ENCODE results near the gene DPP3.
A peak's percentile ranks its signal among the peaks of the same experiment; 100 is the strongest.

DPP3 gene

GRCh38 chr11:66548041-66548440, 67.8 kb downstream of the DPP3 start:
- H3K4me3 ChIP-seq, result no peak overlapping the region
- no peak for TF ChIP-seq Cebpa-rat (IDR thresholded peaks at IDR 0.05)
- peaks cover 0 to 7% (median 0%) of the 10 kb centered on the region in 11 experiments; a peak in 2 of 22 replicates for H4K20me1 ChIP-seq
- peaks cover 23 to 43% (median 34%) of the 10 kb centered on the region in 10 experiments for H3K4me1 ChIP-seq
- no peaks in the 10 kb centered on the region for H3K27me3 ChIP-seq
- no peak overlapping the region for H3K9ac ChIP-seq
- no peak overlapping the region for H3K27ac ChIP-seq
- no peaks in the 10 kb centered on the region for H3K9me3 ChIP-seq (replicated peaks in 1 of 11)
- H3K4me2 ChIP-seq, result 0 out of 22 replicates have a peak overlapping the region, but pooled peaks of 2 of the 11 experiments have one; percentile 93 to 97
- H3K36me3 ChIP-seq, result peaks cover 0 to 3% (median under 1%) of the 10 kb centered on the region in 11 experiments; a peak in 4 of 22 replicates

- no peak for TF ChIP-seq Cebpa-rat (IDR thresholded peaks at IDR 0.05)
- H3K9me3 ChIP-seq (replicated peaks in 1 of 11), result no peaks in the 10 kb centered on the region
- peaks cover 13 to 34% (median 25%) of the 10 kb centered on the region in 10 experiments for H3K4me1 ChIP-seq
- 0 out of 22 replicates have a peak overlapping the region, but pooled peaks of 1 of the 11 experiments have one; percentile 4 for H3K9ac ChIP-seq
- H4K20me1 ChIP-seq, result no peaks in the 10 kb centered on the region
- H3K36me3 ChIP-seq, result no peaks in the 10 kb centered on the region
- no peak overlapping the region for H3K27ac ChIP-seq
- H3K27me3 ChIP-seq, result no peaks in the 10 kb centered on the region
- no peak overlapping the region for H3K4me2 ChIP-seq
- no peak overlapping the region for H3K4me3 ChIP-seq
These were observed 68.8 kb downstream of the DPP3 start for GRCh38 chr11:66548774-66549630.

GRCh38 chr11:66549696-66550095, 69.5 kb downstream of the DPP3 start:
- Histone ChIP-seq H3K4me1 (peaks cover 7 to 27% (median 18%) of the 10 kb centered on the region in 10 experiments), H3K36me3 (no peaks in the 10 kb centered on the region), H3K27ac (no peak overlapping the region), H3K4me2 (no peak overlapping the region), H3K9ac (no peak overlapping the region), H3K4me3 (no peak overlapping the region), H4K20me1 (no peaks in the 10 kb centered on the region), H3K9me3 (replicated peaks in 1 of 11) (no peaks in the 10 kb centered on the region), H3K27me3 (no peaks in the 10 kb centered on the region)
- no peak for TF ChIP-seq Cebpa-rat (IDR thresholded peaks at IDR 0.05)

GRCh38 chr11:66550887-66551286, 70.7 kb downstream of the DPP3 start:
- H3K4me3 ChIP-seq, result no peak overlapping the region
- no peak for TF ChIP-seq Cebpa-rat (IDR thresholded peaks at IDR 0.05)
- H3K9ac ChIP-seq, result no peak overlapping the region
- H3K27me3 ChIP-seq, result no peaks in the 10 kb centered on the region
- no peaks in the 10 kb centered on the region for H3K36me3 ChIP-seq
- no peaks in the 10 kb centered on the region for H4K20me1 ChIP-seq
- H3K4me1 ChIP-seq, result peaks cover 0 to 21% (median 11%) of the 10 kb centered on the region in 10 experiments; a peak in 16 of 20 replicates
- no peak overlapping the region for H3K4me2 ChIP-seq
- H3K9me3 ChIP-seq (replicated peaks in 1 of 11), result no peaks in the 10 kb centered on the region
- H3K27ac ChIP-seq, result no peak overlapping the region

- H3K4me1 ChIP-seq, result no peaks in the 10 kb centered on the region
- H4K20me1 ChIP-seq, result no peaks in the 10 kb centered on the region
- H3K4me3 ChIP-seq, result no peak overlapping the region
- no peak overlapping the region for H3K4me2 ChIP-seq
- H3K9me3 ChIP-seq (replicated peaks in 1 of 11), result no peaks in the 10 kb centered on the region
- TF ChIP-seq Cebpa-rat (IDR thresholded peaks at IDR 0.05), result no peak
- H3K36me3 ChIP-seq, result no peaks in the 10 kb centered on the region
- H3K27ac ChIP-seq, result no peak overlapping the region
- H3K9ac ChIP-seq, result no peak overlapping the region
- H3K27me3 ChIP-seq, result no peaks in the 10 kb centered on the region
These were observed 74.4 kb downstream of the DPP3 start for GRCh38 chr11:66554602-66555001.

- TF ChIP-seq Cebpa-rat (IDR thresholded peaks at IDR 0.05), result no peak
- Histone ChIP-seq H4K20me1 (no peaks in the 10 kb centered on the region), H3K4me2 (no peak overlapping the region), H3K4me3 (no peak overlapping the region), H3K36me3 (no peaks in the 10 kb centered on the region), H3K27me3 (no peaks in the 10 kb centered on the region), H3K9me3 (replicated peaks in 1 of 11) (no peaks in the 10 kb centered on the region), H3K27ac (no peak overlapping the region), H3K4me1 (no peaks in the 10 kb centered on the region), H3K9ac (no peak overlapping the region)
These were observed 75.2 kb downstream of the DPP3 start for GRCh38 chr11:66555416-66555815.

GRCh38 chr11:66556086-66556485, 75.9 kb downstream of the DPP3 start:
- Histone ChIP-seq H4K20me1 (no peaks in the 10 kb centered on the region), H3K4me2 (no peak overlapping the region), H3K9ac (no peak overlapping the region), H3K36me3 (no peaks in the 10 kb centered on the region), H3K27ac (no peak overlapping the region), H3K4me1 (no peaks in the 10 kb centered on the region), H3K9me3 (replicated peaks in 1 of 11) (no peaks in the 10 kb centered on the region), H3K27me3 (no peaks in the 10 kb centered on the region), H3K4me3 (no peak overlapping the region)
- no peak for TF ChIP-seq Cebpa-rat (IDR thresholded peaks at IDR 0.05)

- Histone ChIP-seq H3K27ac (no peak overlapping the region), H3K9me3 (replicated peaks in 1 of 11) (no peaks in the 10 kb centered on the region), H3K27me3 (no peaks in the 10 kb centered on the region), H3K4me1 (no peaks in the 10 kb centered on the region), H3K4me2 (no peak overlapping the region), H3K9ac (no peak overlapping the region), H3K36me3 (no peaks in the 10 kb centered on the region), H3K4me3 (no peak overlapping the region), H4K20me1 (no peaks in the 10 kb centered on the region)
- no peak for TF ChIP-seq Cebpa-rat (IDR thresholded peaks at IDR 0.05)
These were observed 77.6 kb downstream of the DPP3 start for GRCh38 chr11:66557733-66558326.

All from BLaER1 treated with 17β-estradiol and CSF1 and Interleukin-3, amounts not matched to agents 10 nM and 100 nM (cell line).